GM12891 (cell line): ENCODE results near the gene EML3.

Experiments
- PAX5 ChIP-seq: IDR thresholded peaks from 2 replicates; pipeline ENCODE4 v1.6.1; 2011; ENCODE audit warnings: low read length, moderate library complexity, mild to moderate bottlenecking; ENCODE audit not compliant: insufficient read depth, severe bottlenecking
- POLR2A ChIP-seq: IDR thresholded peaks from 2 replicates; pipeline ENCODE4 v1.6.1; 2011; ENCODE audit warnings: low read depth, low read length, control low read depth
- POLR2AphosphoS5 ChIP-seq: IDR thresholded peaks from 2 replicates; pipeline ENCODE4 v1.6.1; 2011; ENCODE audit warnings: low read depth, low read length, control low read depth
- POU2F2 ChIP-seq: IDR thresholded peaks from 2 replicates; pipeline ENCODE4 v1.6.1; 2011; ENCODE audit warnings: low read depth, mild to moderate bottlenecking, control low read depth, low read length, moderate library complexity
- TAF1 ChIP-seq: IDR thresholded peaks from 2 replicates; pipeline ENCODE4 v1.6.1; 2011; ENCODE audit warnings: low read depth, low read length, control low read depth

DNA sequence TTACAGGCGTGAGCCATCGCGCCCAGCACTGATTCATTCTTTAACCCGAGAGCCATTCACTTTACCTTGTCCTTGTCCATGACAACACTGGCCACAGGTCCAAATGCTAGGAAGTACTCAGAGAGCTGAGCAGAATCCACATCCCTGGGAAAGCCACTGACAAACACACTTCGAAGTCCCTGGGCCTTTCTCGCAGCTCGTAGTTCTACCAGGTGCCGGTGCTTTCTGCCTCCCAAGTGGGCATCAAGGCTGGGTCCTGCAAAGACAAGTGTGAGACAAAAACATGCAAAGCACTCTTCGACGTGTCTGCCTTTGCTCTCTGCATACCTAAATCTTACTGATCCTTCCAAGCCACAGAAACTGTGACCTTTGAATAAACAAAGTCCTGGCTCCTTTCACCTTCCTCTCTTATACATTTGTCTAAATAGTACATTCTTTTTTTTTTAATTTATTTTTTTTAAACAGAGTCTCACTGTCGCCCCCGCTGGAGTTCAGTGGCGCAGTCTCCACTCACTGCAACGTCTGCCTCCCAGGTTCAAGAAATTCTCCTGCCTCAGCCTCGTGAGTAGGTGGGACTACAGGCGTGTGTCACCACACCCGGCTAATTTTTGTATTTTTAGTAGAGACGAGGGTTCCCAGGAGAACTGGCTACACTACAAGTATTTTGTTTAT lies 23.5 kb downstream of the EML3 start:
- TF ChIP-seq POLR2A (no peak), POLR2AphosphoS5 (no peak), PAX5 (no peak), TAF1 (no peak), POU2F2 (no peak)
